H9 (cell line): ENCODE results near the gene EVI5. TPM values are rescaled to one million over a fixed set of nuclear protein-coding genes. Genes with fewer than 3 reads are reported as not detected.
"Not testable (repeated sequence)": the region's sequence is repeated elsewhere in the genome, so short reads cannot be mapped to it uniquely, and the experiment has no call there.

Source experiments
- DNase-seq: peaks from one replicate; pipeline ENCODE4 v3.0.0-alpha.2; 2017
- H2AFZ ChIP-seq: one replicate; pipeline ENCODE4 v1.6.1; 2013; ENCODE audit warnings: mild to moderate bottlenecking, low read length, control low read depth, moderate library complexity
- H2AK5ac ChIP-seq: 2 replicates; pipeline ENCODE4 v1.6.1; 2013; ENCODE audit warnings: low read length, control low read depth, mixed read lengths; ENCODE audit not compliant: insufficient read length
- H2BK120ac ChIP-seq: one replicate; pipeline ENCODE4 v1.6.1; 2013; ENCODE audit warnings: low read depth, mild to moderate bottlenecking, low read length, control low read depth, inconsistent platforms; ENCODE audit not compliant: poor library complexity, severe bottlenecking
- H2BK12ac ChIP-seq: 2 replicates; pipeline ENCODE4 v1.6.1; 2013; ENCODE audit warnings: low read length, control low read depth, mixed read lengths, low read depth; ENCODE audit not compliant: insufficient read length
- H2BK15ac ChIP-seq: 2 replicates; pipeline ENCODE4 v1.6.1; 2013; ENCODE audit warnings: low read depth, low read length, control low read depth
- H2BK20ac ChIP-seq: one replicate; pipeline ENCODE4 v1.6.1; 2013; ENCODE audit warnings: low read depth, mild to moderate bottlenecking, low read length, control low read depth, inconsistent platforms; ENCODE audit not compliant: poor library complexity, severe bottlenecking
- H2BK5ac ChIP-seq: 2 replicates; pipeline ENCODE4 v1.6.1; 2013; ENCODE audit warnings: low read length, control low read depth, mixed read lengths; ENCODE audit not compliant: insufficient read length
- H3K14ac ChIP-seq: 2 replicates; pipeline ENCODE4 v1.6.1; 2013; ENCODE audit warnings: low read length, control low read depth; ENCODE audit not compliant: insufficient read depth
- H3K18ac ChIP-seq: 2 replicates; pipeline ENCODE4 v1.6.1; 2013; ENCODE audit warnings: low read depth, mild to moderate bottlenecking, mixed read lengths, low read length, control low read depth; ENCODE audit not compliant: insufficient read length
- H3K23ac ChIP-seq: 2 replicates; pipeline ENCODE4 v1.6.1; 2013; ENCODE audit warnings: low read length, control low read depth, mixed read lengths, low read depth; ENCODE audit not compliant: insufficient read length
- H3K23me2 ChIP-seq: 2 replicates; pipeline ENCODE4 v1.6.1; 2013; ENCODE audit warnings: low read depth, mild to moderate bottlenecking, mixed read lengths, low read length, control low read depth; ENCODE audit not compliant: insufficient read length, poor library complexity, severe bottlenecking
- H3K27ac ChIP-seq: 2 replicates; pipeline ENCODE4 v1.5.1; 2013; ENCODE audit warnings: low read length, control low read depth, mixed read lengths, low read depth; ENCODE audit not compliant: insufficient read length
- H3K27me3 ChIP-seq: 2 replicates; pipeline ENCODE4 v1.6.1; 2013; ENCODE audit warnings: low read length, control low read depth, inconsistent platforms; ENCODE audit not compliant: insufficient read depth
- H3K4ac ChIP-seq: 2 replicates; pipeline ENCODE4 v1.6.1; 2013; ENCODE audit warnings: low read depth, mild to moderate bottlenecking, control low read depth, inconsistent platforms, low read length, moderate library complexity
- H3K4me1 ChIP-seq: 2 replicates; pipeline ENCODE4 v1.6.1; 2013; ENCODE audit warnings: low read length, control low read depth, inconsistent platforms; ENCODE audit not compliant: insufficient read depth
- H3K4me2 ChIP-seq: 2 replicates; pipeline ENCODE4 v1.6.1; 2013; ENCODE audit warnings: low read length, control low read depth, mixed read lengths; ENCODE audit not compliant: insufficient read length, insufficient read depth
- H3K56ac ChIP-seq: 2 replicates; pipeline ENCODE4 v1.6.1; 2013; ENCODE audit warnings: low read depth, mild to moderate bottlenecking, mixed read lengths, low read length, control low read depth; ENCODE audit not compliant: insufficient read length
- H3K79me1 ChIP-seq: 2 replicates; pipeline ENCODE4 v1.6.1; 2013; ENCODE audit warnings: low read depth, mild to moderate bottlenecking, moderate library complexity, low read length, control low read depth, inconsistent platforms; ENCODE audit not compliant: insufficient read depth, poor library complexity, severe bottlenecking
- H3K79me2 ChIP-seq: 2 replicates; pipeline ENCODE4 v1.6.1; 2013; ENCODE audit warnings: low read length, control low read depth, inconsistent platforms; ENCODE audit not compliant: insufficient read depth
- H3K9ac ChIP-seq: 2 replicates; pipeline ENCODE4 v1.6.1; 2013; ENCODE audit warnings: low read length, control low read depth, mixed read lengths; ENCODE audit not compliant: insufficient read length; ENCODE audit errors: extremely low read depth
- H3K9me3 ChIP-seq: one replicate; pipeline ENCODE4 v1.6.1; 2013; ENCODE audit warnings: low read depth, low read length, inconsistent platforms; ENCODE audit not compliant: control insufficient read depth
- H3T11ph ChIP-seq: one replicate; pipeline ENCODE4 v1.6.1; 2013; ENCODE audit warnings: mild to moderate bottlenecking, low read length, control low read depth, inconsistent platforms
- H4K20me1 ChIP-seq: one replicate; pipeline ENCODE4 v1.6.1; 2013; ENCODE audit not compliant: control insufficient read depth, insufficient read length, insufficient read depth
- H4K5ac ChIP-seq: 2 replicates; pipeline ENCODE4 v1.6.1; 2013; ENCODE audit warnings: low read depth, mild to moderate bottlenecking, mixed read lengths, low read length, control low read depth; ENCODE audit not compliant: insufficient read length
- H4K8ac ChIP-seq: replicated peaks from 2 replicates; pipeline ENCODE4 v1.6.1; 2013; ENCODE audit warnings: low read length, control low read depth, mixed read lengths, low read depth; ENCODE audit not compliant: insufficient read length
- H4K91ac ChIP-seq: 2 replicates; pipeline ENCODE4 v1.6.1; 2013; ENCODE audit warnings: low read depth, mild to moderate bottlenecking, moderate library complexity, mixed read lengths, low read length, control low read depth; ENCODE audit not compliant: insufficient read length
- H3K27ac Mint-ChIP-seq, 3 experiments: 2 replicates in 2 of 3; 3 replicates in 1 of 3; pipeline ENCODE4 v1.8.0; 2020 to 2021; ENCODE audit warnings: mixed read lengths in 3 of 3, mild to moderate bottlenecking in 1 of 3, moderate library complexity in 1 of 3
- H3K27me3 Mint-ChIP-seq: 2 replicates; pipeline ENCODE4 v1.8.0; 2021; ENCODE audit warnings: low read depth, mild to moderate bottlenecking, moderate library complexity, mixed read lengths
- H3K36me3 Mint-ChIP-seq, 3 experiments: 2 replicates in 2 of 3; 3 replicates in 1 of 3; pipeline ENCODE4 v1.8.0; 2020 to 2021; ENCODE audit warnings: low read depth in 3 of 3, mixed read lengths in 3 of 3; ENCODE audit not compliant: insufficient read depth in 1 of 3
- H3K4me1 Mint-ChIP-seq, 2 experiments: 2 replicates each; pipeline ENCODE4 v1.8.0; 2020; ENCODE audit warnings: mixed read lengths in 2 of 2
- H3K4me3 Mint-ChIP-seq, 2 experiments: 2 replicates in 1 of 2; 3 replicates in 1 of 2; pipeline ENCODE4 v1.8.0; 2020 to 2021; ENCODE audit warnings: mild to moderate bottlenecking in 2 of 2, mixed read lengths in 2 of 2, moderate library complexity in 1 of 2
- H3K9me3 Mint-ChIP-seq, 2 experiments: 2 replicates in 1 of 2; 3 replicates in 1 of 2; pipeline ENCODE4 v1.8.0; 2020; ENCODE audit warnings: mild to moderate bottlenecking in 2 of 2, mixed read lengths in 2 of 2, moderate library complexity in 1 of 2
- CTCF ChIP-seq: fragments of 200-600 bp; sonication (generic); conservative IDR thresholded peaks from 3 replicates; pipeline ENCODE4 v1.8.0; 2021; ENCODE audit warnings: antibody characterized with exemption, mild to moderate bottlenecking
- WGBS: extraction: QIAGEN DNeasy Blood & Tissue Kit; methylation state at CpG from one replicate; pipeline ENCODE4 v1.1.7; 2013; ENCODE audit warnings: missing lambda C conversion rate, low lambda C conversion rate, mixed read lengths; ENCODE audit not compliant: insufficient read length; ENCODE audit errors: extremely low coverage; 5-methylcytosine and 5-hydroxymethylcytosine counted together
- total RNA-seq: library from RNA; stranded (reverse); gene quantifications from 2 replicates; pipeline ENCODE4 v1.2.1, GENCODE V29; 2021

The EVI5 gene
- total RNA-seq, 1 experiment from 2014 or later, result 9.7 TPM

GRCh38 chr1:92728697-92729096 lies 56.2 kb downstream of the EVI5 start:
- Histone ChIP-seq H3K9ac (no peak overlapping the region), H3K4me1 (no peaks in the 10 kb centered on the region), H3K79me2 (no peaks in the 10 kb centered on the region), H3K27ac (no peak overlapping the region), H3K4me2 (no peak overlapping the region), H3K18ac (no peak overlapping the region), H3K79me1 (no peaks in the 10 kb centered on the region), H3K4ac (no peak overlapping the region), H4K5ac (no peak overlapping the region), H4K91ac (no peak overlapping the region), H4K8ac (no peak overlapping the region), H3K23me2 (no peaks in the 10 kb centered on the region), H2BK5ac (no peak overlapping the region), H2BK12ac (no peak overlapping the region), H3K27me3 (no peaks in the 10 kb centered on the region), H2BK20ac (no peak overlapping the region), H2BK15ac (no peak overlapping the region), H3K9me3 (no peaks in the 10 kb centered on the region), H2BK120ac (no peak overlapping the region), H2AK5ac (no peak overlapping the region), H4K20me1 (no peaks in the 10 kb centered on the region), H3K56ac (no peak overlapping the region), H3T11ph (no peak overlapping the region), H3K23ac (no peak overlapping the region), H3K14ac (no peak overlapping the region), H2AFZ (no peak overlapping the region)
- no peak for DNase-seq
- no peak overlapping the region for H3K27ac Mint-ChIP-seq
- peaks cover 8 to 10% of the 10 kb centered on the region in 2 experiments for H3K9me3 Mint-ChIP-seq
- TF ChIP-seq CTCF, result no peak
- H3K4me1 Mint-ChIP-seq, result peaks cover 8 to 9% of the 10 kb centered on the region in 2 experiments
- peaks cover 13 to 22% (median 18%) of the 10 kb centered on the region in 3 experiments for H3K36me3 Mint-ChIP-seq
- H3K4me3 Mint-ChIP-seq, result no peak overlapping the region
- no CpG with 5 or more reads among the region's 4 CpGs for WGBS
- no peaks in the 10 kb centered on the region for H3K27me3 Mint-ChIP-seq

GRCh38 chr1:92723713-92724112 lies 61.2 kb downstream of the EVI5 start:
- peak overlapping the region; percentile 29 to 70 (median 34); a peak in 4 of 7 replicates for H3K27ac Mint-ChIP-seq
- H4K20me1 ChIP-seq, H3K9ac ChIP-seq, H3K27ac ChIP-seq, H3K23me2 ChIP-seq, H2BK20ac ChIP-seq, H2BK12ac ChIP-seq, H4K91ac ChIP-seq, H3K79me1 ChIP-seq, H3K79me2 ChIP-seq, H2BK15ac ChIP-seq, H3K4me1 ChIP-seq, H2BK5ac ChIP-seq, DNase-seq, H3K4me2 ChIP-seq, H3T11ph ChIP-seq, H3K4me3 Mint-ChIP-seq, H3K27me3 Mint-ChIP-seq, H3K14ac ChIP-seq, H3K9me3 ChIP-seq, H3K18ac ChIP-seq, H4K5ac ChIP-seq, H2BK120ac ChIP-seq, H3K4ac ChIP-seq, H3K56ac ChIP-seq, H4K8ac ChIP-seq, H2AK5ac ChIP-seq, H3K27me3 ChIP-seq, H2AFZ ChIP-seq, H3K23ac ChIP-seq: not testable (repeated sequence)
- WGBS, result no CpG with 5 or more reads among the region's 9 CpGs
- H3K4me1 Mint-ChIP-seq, result peaks cover 10 to 20% of the 10 kb centered on the region in 2 experiments
- peaks cover 28 to 33% (median 30%) of the 10 kb centered on the region in 3 experiments for H3K36me3 Mint-ChIP-seq
- H3K9me3 Mint-ChIP-seq, result peaks cover 18 to 37% of the 10 kb centered on the region in 2 experiments
